Mesodermal cell (in vitro differentiated cells): Measurements from ENCODE around the gene PTPRN2.
"Not testable (repeated sequence)": the region's sequence is repeated elsewhere in the genome, so short reads cannot be mapped to it uniquely, and the experiment has no call there.

Experiments used
- H3K27ac ChIP-seq: 2 replicates; pipeline ENCODE4 v1.7.0; 2013; ENCODE audit warnings: mild to moderate bottlenecking, low read depth, low read length, moderate library complexity; ENCODE audit not compliant: severe bottlenecking
- H3K36me3 ChIP-seq: 2 replicates; pipeline ENCODE4 v1.7.1; 2013; ENCODE audit warnings: mild to moderate bottlenecking, low read length, moderate library complexity; ENCODE audit not compliant: control insufficient read depth, insufficient read depth
- H3K4me1 ChIP-seq: one replicate; pipeline ENCODE4 v1.7.1; 2013; ENCODE audit warnings: mild to moderate bottlenecking, low read length; ENCODE audit not compliant: insufficient read depth, control insufficient read depth, poor library complexity, severe bottlenecking
- H3K4me3 ChIP-seq: 2 replicates; pipeline ENCODE4 v1.7.0; 2013; ENCODE audit warnings: low read length, control low read depth, mild to moderate bottlenecking; ENCODE audit not compliant: insufficient read depth, poor library complexity, severe bottlenecking; ENCODE audit errors: extremely low read depth
- H3K9me3 ChIP-seq: 2 replicates; pipeline ENCODE4 v1.7.1; 2013; ENCODE audit warnings: mild to moderate bottlenecking, low read length, moderate library complexity; ENCODE audit not compliant: control insufficient read depth
- WGBS, 2 experiments: methylation state at CpG; one replicate each; pipeline ENCODE4 v1.1.5; 2013; ENCODE audit warnings: missing lambda C conversion rate in 2 of 2; ENCODE audit not compliant: insufficient coverage in 2 of 2; 5-methylcytosine and 5-hydroxymethylcytosine counted together

PTPRN2 gene

GRCh38 chr7:158273756-158274342 lies 313.8 kb downstream of the PTPRN2 start:
- not testable (repeated sequence) for H3K4me3 ChIP-seq, H3K4me1 ChIP-seq, H3K36me3 ChIP-seq, H3K27ac ChIP-seq
- H3K9me3 ChIP-seq: peaks cover 76% of the 10 kb centered on the region
- WGBS, 2 experiments: 89 to 90% methylated on average over 33 to 38 of the region's 38 CpGs

DNA sequence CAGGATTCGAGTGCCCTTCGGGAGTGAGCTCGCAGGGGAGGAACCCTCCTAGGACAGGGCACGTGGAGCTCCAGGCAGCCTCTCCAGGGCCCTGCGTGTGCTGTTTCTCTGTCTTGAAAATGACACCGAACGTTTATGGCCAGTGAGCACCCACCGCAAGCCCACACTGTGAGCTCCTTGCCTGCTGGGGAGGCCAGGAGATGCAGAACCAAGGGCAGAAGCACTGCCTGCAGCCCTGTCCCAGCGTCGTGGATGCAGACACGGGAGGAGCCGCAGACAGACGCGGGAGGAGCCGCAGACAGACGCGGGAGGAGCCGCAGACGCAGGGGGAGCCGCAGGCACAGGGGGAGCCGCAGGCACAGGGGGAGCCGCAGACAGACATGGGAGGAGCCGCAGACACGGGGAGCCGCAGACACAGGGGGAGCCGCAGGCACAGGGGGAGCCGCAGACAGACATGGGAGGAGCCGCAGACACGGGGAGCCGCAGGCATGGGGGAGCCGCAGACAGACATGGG lies 314.4 kb downstream of the PTPRN2 start:
- H3K36me3 ChIP-seq: no peaks in the 10 kb centered on the region
- WGBS, 2 experiments: 80 to 82% methylated on average over 20 to 27 of the region's 31 CpGs
- H3K9me3 ChIP-seq: peaks cover 72% of the 10 kb centered on the region
- H3K27ac ChIP-seq: no peak overlapping the region
- H3K4me3 ChIP-seq: no peak overlapping the region
- H3K4me1 ChIP-seq: no peaks in the 10 kb centered on the region

- Histone ChIP-seq H3K4me3 (no peak overlapping the region), H3K36me3 (no peaks in the 10 kb centered on the region), H3K9me3 (peaks cover 71% of the 10 kb centered on the region), H3K27ac (no peak overlapping the region), H3K4me1 (no peaks in the 10 kb centered on the region)
- WGBS, 2 experiments: 88 to 89% methylated on average over 8 to 10 of the region's 15 CpGs
These were observed 315.0 kb downstream of the PTPRN2 start for GRCh38 chr7:158272509-158273137.

- 81 to 86% methylated on average over 10 to 11 of the region's 12 CpGs for WGBS, 2 experiments
- Histone ChIP-seq H3K9me3 (peaks cover 72% of the 10 kb centered on the region), H3K36me3 (no peaks in the 10 kb centered on the region), H3K4me3 (no peak overlapping the region), H3K4me1 (no peaks in the 10 kb centered on the region), H3K27ac (no peak overlapping the region)
These were observed 315.5 kb downstream of the PTPRN2 start for GRCh38 chr7:158272091-158272490.

DNA sequence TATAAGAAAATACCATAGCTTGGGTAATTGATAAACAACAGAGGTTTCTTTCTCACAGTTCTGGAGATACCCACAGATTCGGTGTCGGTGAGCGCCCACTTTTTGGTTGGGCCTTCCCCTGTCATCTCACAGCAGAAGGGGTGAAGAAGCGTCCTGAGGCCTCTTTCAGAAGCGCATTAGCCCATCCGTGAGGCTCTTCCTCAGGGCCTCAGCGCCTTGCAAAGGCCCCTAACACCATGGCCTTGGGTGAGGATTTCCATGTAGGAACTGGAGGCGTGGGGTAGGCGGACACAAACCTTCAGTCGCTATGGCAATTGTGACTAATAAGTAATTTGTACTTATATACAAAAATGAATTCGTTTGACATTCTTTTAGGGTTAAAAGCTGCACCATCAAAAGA lies 316.0 kb downstream of the PTPRN2 start:
- Histone ChIP-seq H3K4me3 (no peak overlapping the region), H3K27ac (no peak overlapping the region), H3K4me1 (no peaks in the 10 kb centered on the region), H3K36me3 (no peaks in the 10 kb centered on the region), H3K9me3 (peaks cover 74% of the 10 kb centered on the region)
- WGBS, 2 experiments: 80 to 89% methylated on average over 5 to 6 of the region's 11 CpGs

- no peak overlapping the region for H3K4me3 ChIP-seq
- H3K4me1 ChIP-seq: no peaks in the 10 kb centered on the region
- WGBS, 2 experiments: 0 to 84% methylated on average over 1 to 6 of the region's 9 CpGs
- H3K9me3 ChIP-seq: peaks cover 78% of the 10 kb centered on the region
- H3K27ac ChIP-seq: no peak overlapping the region
- H3K36me3 ChIP-seq: no peaks in the 10 kb centered on the region
These were observed 316.7 kb downstream of the PTPRN2 start for GRCh38 chr7:158270856-158271413.

DNA sequence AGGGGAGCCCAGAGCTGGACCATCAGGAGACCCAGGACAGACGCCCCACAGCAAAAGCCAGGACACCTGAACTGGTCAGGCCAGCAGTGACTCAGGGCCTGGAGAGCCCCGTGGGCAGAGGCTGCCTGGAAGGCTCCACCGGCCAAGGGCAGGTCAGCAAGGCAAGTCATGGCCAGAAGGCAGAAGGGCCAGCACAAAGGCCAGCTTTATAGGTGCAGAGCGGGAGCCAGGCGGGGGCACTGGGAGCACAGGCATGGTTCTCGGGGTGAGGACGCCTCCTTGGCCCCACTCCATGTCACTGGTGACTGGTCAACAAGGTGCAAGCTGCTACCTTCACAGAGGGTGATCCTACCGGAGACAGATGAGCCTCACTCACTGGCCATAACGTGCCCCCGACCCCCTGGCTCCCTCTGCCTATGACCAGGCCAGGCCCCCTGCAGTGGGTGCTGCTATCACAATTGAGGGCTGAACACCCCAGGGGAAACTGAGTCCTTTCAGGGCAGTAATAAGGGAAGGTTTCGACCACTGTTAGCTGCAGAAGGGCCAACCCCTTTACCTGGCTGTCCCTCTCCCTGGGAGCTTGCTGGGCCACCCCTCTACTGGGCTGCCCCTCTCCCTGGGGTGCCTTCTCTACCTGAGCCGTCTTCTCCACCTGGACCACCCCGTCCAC lies 317.4 kb downstream of the PTPRN2 start:
- Histone ChIP-seq H3K27ac (no peak overlapping the region), H3K36me3 (no peaks in the 10 kb centered on the region), H3K4me1 (no peaks in the 10 kb centered on the region), H3K4me3 (no peak overlapping the region), H3K9me3 (peaks cover 80% of the 10 kb centered on the region)
- 80 to 81% methylated on average over 11 of the region's 13 CpGs for WGBS, 2 experiments

DNA sequence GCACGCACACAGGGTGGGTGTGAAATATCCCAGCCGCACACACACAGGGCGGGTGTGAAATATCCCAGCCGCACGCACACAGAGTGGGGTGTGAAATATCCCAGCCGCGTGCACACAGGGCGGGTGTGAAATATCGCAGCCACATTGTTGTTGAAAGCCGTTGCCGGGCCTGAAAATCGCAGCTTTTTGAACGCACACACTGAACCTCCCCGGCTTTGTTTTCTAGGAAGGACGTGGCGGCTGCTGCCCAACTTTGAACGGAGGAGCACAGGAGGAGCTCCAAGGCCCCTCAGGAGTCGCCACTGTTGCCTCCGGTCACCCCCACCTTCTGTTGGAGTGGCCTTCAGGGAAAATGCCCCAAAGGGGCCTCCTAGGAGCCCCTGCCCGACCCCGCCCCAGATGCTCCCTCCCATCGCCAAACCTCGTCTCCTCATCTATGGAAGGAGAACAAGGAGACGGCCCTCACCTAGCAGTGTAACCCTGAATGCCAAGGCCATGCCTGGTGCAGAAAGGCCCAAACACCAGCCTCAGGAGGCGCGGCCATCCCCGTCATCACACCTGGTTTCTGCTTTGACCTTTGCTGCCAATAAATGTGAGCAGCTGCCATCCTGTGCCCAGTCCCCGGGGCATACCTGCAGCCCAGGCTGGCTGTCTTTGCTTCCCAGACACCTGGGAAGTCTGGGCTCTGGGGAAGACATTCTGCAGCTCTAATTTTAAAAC lies 318.6 kb downstream of the PTPRN2 start:
- peaks cover 79% of the 10 kb centered on the region for H3K9me3 ChIP-seq
- 87 to 93% methylated on average over 24 to 28 of the region's 28 CpGs for whole genome bisulfite sequencing, 2 experiments

GRCh38 chr7:158267742-158268435 lies 319.7 kb downstream of the PTPRN2 start:
- H3K36me3 ChIP-seq: no peaks in the 10 kb centered on the region

More for the DNA sequence above, 318.6 kb downstream of the PTPRN2 start:
- H3K4me1 ChIP-seq: no peaks in the 10 kb centered on the region
- H3K36me3 ChIP-seq: no peaks in the 10 kb centered on the region
- H3K27ac ChIP-seq: no peak overlapping the region
- H3K4me3 ChIP-seq: no peak overlapping the region

More at GRCh38 chr7:158267742-158268435, 319.7 kb downstream of the PTPRN2 start:
- peaks cover 83% of the 10 kb centered on the region for H3K9me3 ChIP-seq
- no peak overlapping the region for H3K27ac ChIP-seq
- WGBS, 2 experiments: 89% methylated on average over 27 to 29 of the region's 29 CpGs
- H3K4me3 ChIP-seq: no peak overlapping the region
- H3K4me1 ChIP-seq: no peaks in the 10 kb centered on the region
